ENCODE data around the gene AP1M1. TPM values are rescaled to one million over a fixed set of nuclear protein-coding genes. Genes with fewer than 3 reads are reported as not detected.

AP1M1 gene
- total RNA-seq, 6 experiments from 2014 or later: 44.5 to 102 (median 62.5) TPM

GRCh38 chr19:16188521-16188920, 9.2 kb upstream of the AP1M1 start:
- H3K36me3 ChIP-seq: peaks cover 7 to 40% (median 16%) of the 10 kb centered on the region in 4 donors

DNA sequence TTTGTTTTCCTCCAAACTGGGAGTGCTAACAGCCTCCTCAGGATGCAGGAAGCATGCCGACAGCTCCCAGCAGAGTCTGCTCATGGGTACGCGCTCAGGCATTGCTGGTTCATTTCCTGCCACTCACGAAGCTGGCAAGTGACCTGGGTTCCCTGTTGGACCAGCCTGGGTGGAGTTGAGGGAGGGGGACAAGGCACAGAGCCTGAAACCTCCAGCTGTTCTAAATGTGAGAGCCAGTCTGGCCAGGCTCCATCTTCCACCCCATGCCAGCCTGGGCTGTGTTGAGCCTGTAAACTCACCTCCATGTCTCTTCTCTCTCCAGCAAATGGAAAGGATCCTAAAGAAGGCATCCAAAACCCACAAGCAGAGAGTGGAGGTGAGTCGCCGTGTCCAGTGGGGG, 7.5 kb upstream of the AP1M1 start:
- Histone ChIP-seq H3K27me3 (no peaks in the 10 kb centered on the region), H3K9me3 (no peaks in the 10 kb centered on the region), H3K36me3 (peaks cover 7 to 40% (median 16%) of the 10 kb centered on the region in 4 donors), H3K27ac (no peak overlapping the region), H3K4me3 (no peak overlapping the region), H3K4me1 (peaks cover 0 to 6% (median 2%) of the 10 kb centered on the region in 4 donors)
- intact Hi-C loops (cut with DNase I): no loop called here
- 72% methylated on average over 3 of the region's 6 CpGs for WGBS (ENCODE audit: insufficient coverage, low coverage, low lambda C conversion rate, missing lambda C conversion rate)
- ATAC-seq: no peak
- DNase-seq: no peak
- no peak for TF ChIP-seq POLR2A (IDR thresholded peaks at IDR 0.05)
- TF ChIP-seq, protein P1, sequence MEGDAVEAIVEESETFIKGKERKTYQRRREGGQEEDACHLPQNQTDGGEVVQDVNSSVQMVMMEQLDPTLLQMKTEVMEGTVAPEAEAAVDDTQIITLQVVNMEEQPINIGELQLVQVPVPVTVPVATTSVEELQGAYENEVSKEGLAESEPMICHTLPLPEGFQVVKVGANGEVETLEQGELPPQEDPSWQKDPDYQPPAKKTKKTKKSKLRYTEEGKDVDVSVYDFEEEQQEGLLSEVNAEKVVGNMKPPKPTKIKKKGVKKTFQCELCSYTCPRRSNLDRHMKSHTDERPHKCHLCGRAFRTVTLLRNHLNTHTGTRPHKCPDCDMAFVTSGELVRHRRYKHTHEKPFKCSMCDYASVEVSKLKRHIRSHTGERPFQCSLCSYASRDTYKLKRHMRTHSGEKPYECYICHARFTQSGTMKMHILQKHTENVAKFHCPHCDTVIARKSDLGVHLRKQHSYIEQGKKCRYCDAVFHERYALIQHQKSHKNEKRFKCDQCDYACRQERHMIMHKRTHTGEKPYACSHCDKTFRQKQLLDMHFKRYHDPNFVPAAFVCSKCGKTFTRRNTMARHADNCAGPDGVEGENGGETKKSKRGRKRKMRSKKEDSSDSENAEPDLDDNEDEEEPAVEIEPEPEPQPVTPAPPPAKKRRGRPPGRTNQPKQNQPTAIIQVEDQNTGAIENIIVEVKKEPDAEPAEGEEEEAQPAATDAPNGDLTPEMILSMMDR (IDR thresholded peaks at IDR 0.05): no peak

More at GRCh38 chr19:16188521-16188920, 9.2 kb upstream of the AP1M1 start:
- TF ChIP-seq, protein P1 (IDR thresholded peaks at IDR 0.05): no peak
- no peak for TF ChIP-seq POLR2A (IDR thresholded peaks at IDR 0.05)
- Histone ChIP-seq H3K9me3 (no peaks in the 10 kb centered on the region), H3K4me3 (no peak overlapping the region), H3K4me1 (peaks cover 0 to 11% (median 2%) of the 10 kb centered on the region in 4 donors), H3K27ac (no peak overlapping the region), H3K27me3 (no peaks in the 10 kb centered on the region)
- DNase-seq: no peak
- 94% methylated on average over 2 of the region's 3 CpGs for WGBS (ENCODE audit: insufficient coverage, low coverage, low lambda C conversion rate, missing lambda C conversion rate)
- intact Hi-C loops (cut with DNase I): no loop called here
- no peak for ATAC-seq

GRCh38 chr19:16190736-16191135, 7.0 kb upstream of the AP1M1 start:
- DNase-seq (no peak), ATAC-seq (no peak)
- intact Hi-C loops (cut with DNase I): no loop called here
- Histone ChIP-seq H3K27me3 (no peaks in the 10 kb centered on the region), H3K9me3 (no peaks in the 10 kb centered on the region), H3K4me3 (no peak overlapping the region), H3K36me3 (peaks cover 7 to 40% (median 16%) of the 10 kb centered on the region in 4 donors), H3K4me1 (peaks cover 0 to 6% (median 3%) of the 10 kb centered on the region in 4 donors), H3K27ac (no peak overlapping the region)
- TF ChIP-seq, protein P1 (IDR thresholded peaks at IDR 0.05): no peak
- no peak for TF ChIP-seq POLR2A (IDR thresholded peaks at IDR 0.05)
- WGBS (ENCODE audit: insufficient coverage, low coverage, low lambda C conversion rate, missing lambda C conversion rate): 89% methylated on average over 4 of the region's 10 CpGs

DNA sequence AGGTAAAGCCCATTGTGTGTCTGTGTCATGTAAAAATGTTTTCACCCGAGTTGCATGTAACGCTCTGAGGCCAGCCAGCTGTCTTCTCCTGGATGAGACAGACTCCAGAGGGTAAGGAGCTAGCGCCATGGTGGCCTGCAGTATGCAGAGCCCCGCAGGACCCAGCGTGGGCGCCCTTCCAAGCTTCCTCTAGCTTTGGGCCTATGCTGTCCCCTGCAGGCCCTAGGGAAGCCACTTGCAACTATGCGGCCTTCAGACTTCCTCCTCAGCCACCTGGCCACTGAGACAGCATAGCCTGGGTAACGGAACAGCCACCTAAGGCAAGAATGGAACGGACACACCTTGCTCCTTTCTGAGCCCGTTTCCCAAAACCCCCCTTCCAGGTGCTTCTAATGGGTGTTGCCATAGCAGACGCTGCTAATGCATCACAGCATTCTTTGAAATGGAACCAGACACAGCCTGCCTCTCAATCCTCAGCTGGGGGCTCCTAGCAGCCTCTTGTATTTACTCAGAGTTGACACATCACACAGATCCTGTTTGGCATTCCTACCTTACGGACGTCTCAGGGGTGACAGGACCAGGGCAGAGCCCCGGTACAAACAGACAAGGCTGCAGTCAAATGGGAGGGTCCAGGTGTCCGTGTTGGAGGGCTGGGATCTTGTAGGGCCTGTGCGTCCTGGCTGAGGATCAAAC, 6.3 kb upstream of the AP1M1 start:
- intact Hi-C loops (cut with DNase I): no loop called here
- DNase-seq (no peak), ATAC-seq (peak in 1 of 4 donors; percentile 27)
- TF ChIP-seq POLR2A (IDR thresholded peaks at IDR 0.05): no peak
- TF ChIP-seq, protein P1 (IDR thresholded peaks at IDR 0.05): no peak
- Histone ChIP-seq H3K36me3 (peaks cover 7 to 40% (median 16%) of the 10 kb centered on the region in 4 donors), H3K27me3 (no peaks in the 10 kb centered on the region), H3K4me3 (no peak overlapping the region), H3K4me1 (peaks cover 0 to 7% (median 3%) of the 10 kb centered on the region in 4 donors), H3K27ac (no peak overlapping the region), H3K9me3 (no peaks in the 10 kb centered on the region)
- WGBS (ENCODE audit: insufficient coverage, low coverage, low lambda C conversion rate, missing lambda C conversion rate): 69% methylated on average over 9 of the region's 16 CpGs
